Astrocyte of the spinal cord (primary cell): ENCODE results near the gene SPATA45.

ENCODE experiments used
- DNase-seq: peaks from one replicate; pipeline ENCODE4 v3.0.0; 2011; ENCODE audit warnings: low read depth, low spot score
- H3K4me3 ChIP-seq: 2 replicates; pipeline ENCODE4 v1.5.1; 2011; ENCODE audit warnings: low read depth, mild to moderate bottlenecking, low read length, moderate library complexity
- CTCF ChIP-seq: IDR thresholded peaks from 2 replicates; pipeline ENCODE4 v1.5.1; 2012; ENCODE audit warnings: low read depth, mild to moderate bottlenecking, low read length, inconsistent platforms
- in situ Hi-C: cut with HindIII; loops from 2 replicates; pipeline ENCODE4 v1.10.0; 2017; ENCODE audit warnings: low sequenced_read_pairs

The SPATA45 gene

GRCh38 chr1:212847549-212847948 is at the start of gene SPATA45:
TSS of gene SPATA45 (minus strand) at chr1:212847649. CDS start at chr1:212836149, 11,500 bp downstream.
- no peak for DNase-seq
- in situ Hi-C loops: no loop called here
- no peak for TF ChIP-seq CTCF
- H3K4me3 ChIP-seq: no peak within 1 kb of the TSS

- no peak for DNase-seq
- in situ Hi-C loops: no loop called here
- no peak for TF ChIP-seq CTCF
- no peak overlapping the region for H3K4me3 ChIP-seq
Measured at GRCh38 chr1:212892108-212892507, 44.7 kb upstream of the SPATA45 start.

GRCh38 chr1:212884592-212884991 is 37.1 kb upstream of the SPATA45 start:
- H3K4me3 ChIP-seq: no peak overlapping the region
- in situ Hi-C loops: no loop called here
- TF ChIP-seq CTCF: no peak
- no peak for DNase-seq

GRCh38 chr1:212879947-212880690 is 32.7 kb upstream of the SPATA45 start:
- in situ Hi-C loops: no loop called here
- TF ChIP-seq CTCF: no peak
- H3K4me3 ChIP-seq: no peak overlapping the region

GRCh38 chr1:212878418-212878817 is 31.0 kb upstream of the SPATA45 start:
- DNase-seq: no peak
- no peak overlapping the region for H3K4me3 ChIP-seq
- TF ChIP-seq CTCF: no peak
- in situ Hi-C loops: no loop called here

More at GRCh38 chr1:212879947-212880690, 32.7 kb upstream of the SPATA45 start:
- no peak for DNase-seq

- in situ Hi-C loops: no loop called here
- no peak for TF ChIP-seq CTCF
- DNase-seq: no peak
- H3K4me3 ChIP-seq: no peak overlapping the region
Measured at GRCh38 chr1:212873518-212873917, 26.1 kb upstream of the SPATA45 start.
